Right ventricle myocardium inferior (tissue), 1 donor: ENCODE measurements around the gene FAM118A. TPM values are rescaled to one million over a fixed set of nuclear protein-coding genes. Genes with fewer than 3 reads are reported as not detected.
"Not testable (repeated sequence)": the region's sequence is repeated elsewhere in the genome, so short reads cannot be mapped to it uniquely, and the experiment has no call there.

ENCODE experiments used
- ATAC-seq: fragments of 200-7000 bp; cut with Tn5 transposase; one replicate; pipeline ENCODE4 v1.9.1; 2020; ENCODE audit warnings: mild to moderate bottlenecking, moderate library complexity
- DNase-seq: peaks from one replicate; pipeline ENCODE4 v3.0.0; 2021; ENCODE audit errors: missing footprints
- intact Hi-C: fragments of 100-400 bp; cut with DNase I; formaldehyde crosslinking; loops from one replicate; pipeline ENCODE4 v1.11.0; 2022
- total RNA-seq: library from RNA; stranded (reverse); fragmentation: NEBNext Ultra II Directional; extraction: Animal tissue kit (Norgen Biotek cat#: 25700); gene quantifications from one replicate; pipeline ENCODE4 v1.2.1, GENCODE V29; 2021
- donor health status: DM: no; HTN: yes; CAD: no; lungs with severe emphysema.

FAM118A gene
- total RNA-seq, 1 donor from 2014 or later, result 18.7 TPM

GRCh38 chr22:45320357-45320976, 10.7 kb downstream of the FAM118A start:
- intact Hi-C loops, result no loop called here
- ATAC-seq (no peak), DNase-seq (no peak)

GRCh38 chr22:45321827-45322226, 12.1 kb downstream of the FAM118A start:
- DNase-seq, result no peak
- ATAC-seq, result no peak
- intact Hi-C loops, result no loop called here

GRCh38 chr22:45322873-45323525, 13.3 kb downstream of the FAM118A start:
- intact Hi-C loops, result no loop called here
- ATAC-seq (no peak), DNase-seq (no peak)

GRCh38 chr22:45323695-45324094, 14.0 kb downstream of the FAM118A start:
- ATAC-seq, result no peak

GRCh38 chr22:45324311-45324711, 14.6 kb downstream of the FAM118A start:
- intact Hi-C loops, result no loop called here
- DNase-seq (no peak), ATAC-seq (peak; percentile 61)

More at GRCh38 chr22:45323695-45324094, 14.0 kb downstream of the FAM118A start:
- intact Hi-C loops, result no loop called here
- no peak for DNase-seq

GRCh38 chr22:45328261-45328660, 18.5 kb downstream of the FAM118A start:
- DNase-seq, intact Hi-C loops, ATAC-seq: not testable (repeated sequence)

GRCh38 chr22:45328822-45329529, 19.2 kb downstream of the FAM118A start:
- ATAC-seq (no peak), DNase-seq (no peak)
- intact Hi-C loops, result no loop called here

- intact Hi-C loops, result no loop called here
- peak; percentile 75 for ATAC-seq
- peak; percentile 90 for DNase-seq
Measured at GRCh38 chr22:45329530-45329936, 19.8 kb downstream of the FAM118A start.

GRCh38 chr22:45330548-45330947, 20.8 kb downstream of the FAM118A start:
- DNase-seq (no peak), ATAC-seq (no peak)
- intact Hi-C loops, result no loop called here

- DNase-seq, result no peak
- intact Hi-C loops, result no loop called here
- ATAC-seq, result no peak
Measured at GRCh38 chr22:45331486-45331885, 21.8 kb downstream of the FAM118A start.

GRCh38 chr22:45332001-45332400, 22.3 kb downstream of the FAM118A start:
- intact Hi-C loops, result no loop called here
- ATAC-seq (no peak), DNase-seq (no peak)

- intact Hi-C loops, result no loop called here
- ATAC-seq (no peak), DNase-seq (no peak)
Measured at GRCh38 chr22:45334068-45334467, 24.3 kb downstream of the FAM118A start.

- DNase-seq (no peak), ATAC-seq (no peak)
- intact Hi-C loops, result no loop called here
Measured at GRCh38 chr22:45334528-45334927, 24.8 kb downstream of the FAM118A start.

- peak; percentile 90 for ATAC-seq
- peak; percentile 85 for DNase-seq
- intact Hi-C loops, result no loop called here
Measured at GRCh38 chr22:45335021-45335818, 25.5 kb downstream of the FAM118A start.

GRCh38 chr22:45335854-45336522, 26.3 kb downstream of the FAM118A start:
- intact Hi-C loops, result no loop called here
- DNase-seq (no peak), ATAC-seq (no peak)

GRCh38 chr22:45336971-45337431, 27.3 kb downstream of the FAM118A start:
- intact Hi-C loops, result no loop called here
- ATAC-seq (peak; percentile 43), DNase-seq (peak; percentile 94)

GRCh38 chr22:45337536-45337935, 27.8 kb downstream of the FAM118A start:
- DNase-seq (no peak), ATAC-seq (no peak)
- intact Hi-C loops, result no loop called here

GRCh38 chr22:45338795-45339194, 29.1 kb downstream of the FAM118A start:
- no peak for ATAC-seq
- intact Hi-C loops, result no loop called here
- DNase-seq, result no peak

- intact Hi-C loops, result no loop called here
- DNase-seq (no peak), ATAC-seq (no peak)
Measured at GRCh38 chr22:45340323-45340722, 30.6 kb downstream of the FAM118A start.
